Muscle of leg (tissue), 11 donors: ENCODE data around the gene HSPG2. TPM values are rescaled to one million over a fixed set of nuclear protein-coding genes. Genes with fewer than 3 reads are reported as not detected.

Experiments used
- DNase-seq: peaks from one replicate; pipeline ENCODE4 v3.0.0; 2013
- H3K27ac ChIP-seq: one replicate; pipeline ENCODE4 v1.5.1; 2013; ENCODE audit warnings: mild to moderate bottlenecking, low read length, control low read depth
- H3K27me3 ChIP-seq: one replicate; pipeline ENCODE4 v1.6.1; 2013; ENCODE audit warnings: low read length; ENCODE audit not compliant: control insufficient read depth, insufficient read depth
- H3K36me3 ChIP-seq: one replicate; pipeline ENCODE4 v1.6.1; 2013; ENCODE audit warnings: low read length; ENCODE audit not compliant: control insufficient read depth, insufficient read depth
- H3K4me1 ChIP-seq: one replicate; pipeline ENCODE4 v1.6.1; 2013; ENCODE audit warnings: low read length; ENCODE audit not compliant: control insufficient read depth, insufficient read depth
- H3K4me3 ChIP-seq: one replicate; pipeline ENCODE4 v1.5.1; 2013; ENCODE audit warnings: low read length, control low read depth
- H3K9me3 ChIP-seq: replicated peaks from 2 replicates; pipeline ENCODE4 v1.6.1; 2013; ENCODE audit warnings: low read depth, low read length; ENCODE audit not compliant: control insufficient read depth
- WGBS: methylation state at CpG from one replicate; pipeline ENCODE4 v1.1.5; 2013; ENCODE audit warnings: missing lambda C conversion rate; ENCODE audit not compliant: insufficient coverage; 5-methylcytosine and 5-hydroxymethylcytosine counted together
- polyA plus RNA-seq, 8 donors: library from polyadenylated mRNA; unstranded; fragments of 120-200 nt; gene quantifications; one replicate each; pipeline versions ENCODE4 v1.2.1 to v1.2.3, GENCODE V29; 2013; ENCODE audit warnings: inconsistent platforms in 1 of 8, low replicate concordance in 1 of 8; ENCODE audit not compliant: insufficient read length in 8 of 8, insufficient read depth in 1 of 8
- total RNA-seq: library from RNA; stranded (reverse); fragments of 120-200 nt; gene quantifications from one replicate; pipeline ENCODE4 v1.2.4, GENCODE V29; 2013

Gene HSPG2
- total and polyA plus RNA-seq, 9 donors, result 149 to 460 (median 339) TPM

- no peak overlapping the region for H3K4me3 ChIP-seq
- H3K27ac ChIP-seq, result no peak overlapping the region
- no peak for DNase-seq
- no peaks in the 10 kb centered on the region for H3K27me3 ChIP-seq
- peaks cover 2% of the 10 kb centered on the region for H3K9me3 ChIP-seq
- 91% methylated on average over 19 of the region's 27 CpGs for WGBS
- H3K4me1 ChIP-seq, result peaks cover 4% of the 10 kb centered on the region
- peaks cover 81% of the 10 kb centered on the region for H3K36me3 ChIP-seq
These were observed 72.4 kb downstream of the HSPG2 start for GRCh38 chr1:21864730-21865129.

- no peak overlapping the region for H3K27ac ChIP-seq
- H3K27me3 ChIP-seq, result no peaks in the 10 kb centered on the region
These were observed 73.1 kb downstream of the HSPG2 start for GRCh38 chr1:21863981-21864380.

GRCh38 chr1:21861602-21862429, 75.3 kb downstream of the HSPG2 start:
- DNase-seq, result no peak
- Histone ChIP-seq H3K36me3 (peaks cover 93% of the 10 kb centered on the region), H3K27ac (no peak overlapping the region), H3K4me3 (no peak overlapping the region), H3K4me1 (peaks cover 2% of the 10 kb centered on the region), H3K27me3 (no peaks in the 10 kb centered on the region), H3K9me3 (peaks cover 2% of the 10 kb centered on the region)
- WGBS, result 97% methylated on average over 13 of the region's 19 CpGs

More at GRCh38 chr1:21863981-21864380, 73.1 kb downstream of the HSPG2 start:
- peaks cover 2% of the 10 kb centered on the region for H3K9me3 ChIP-seq
- DNase-seq, result no peak
- peaks cover 87% of the 10 kb centered on the region for H3K36me3 ChIP-seq
- H3K4me1 ChIP-seq, result peaks cover 2% of the 10 kb centered on the region
- H3K4me3 ChIP-seq, result no peak overlapping the region
- WGBS, result 85% methylated on average over 6 of the region's 12 CpGs

GRCh38 chr1:21860971-21861370, 76.1 kb downstream of the HSPG2 start:
- H3K36me3 ChIP-seq, result peaks cover 94% of the 10 kb centered on the region
- no peaks in the 10 kb centered on the region for H3K27me3 ChIP-seq
- WGBS, result 100% methylated on average over 1 of the region's 3 CpGs
- H3K27ac ChIP-seq, result no peak overlapping the region
- H3K4me3 ChIP-seq, result no peak overlapping the region
- peaks cover 2% of the 10 kb centered on the region for H3K9me3 ChIP-seq
- no peak for DNase-seq
- H3K4me1 ChIP-seq, result peaks cover under 1% of the 10 kb centered on the region

- 94% methylated on average over 6 of the region's 10 CpGs for WGBS
- no peak overlapping the region for H3K27ac ChIP-seq
- H3K9me3 ChIP-seq, result peaks cover 2% of the 10 kb centered on the region
- DNase-seq, result no peak
- H3K36me3 ChIP-seq, result peaks cover 94% of the 10 kb centered on the region
- H3K27me3 ChIP-seq, result no peaks in the 10 kb centered on the region
- no peak overlapping the region for H3K4me3 ChIP-seq
- H3K4me1 ChIP-seq, result no peaks in the 10 kb centered on the region
These were observed 77.4 kb downstream of the HSPG2 start for GRCh38 chr1:21859669-21860179.

GRCh38 chr1:21857840-21858670, 79.1 kb downstream of the HSPG2 start:
- DNase-seq, result no peak
- H3K36me3 ChIP-seq, result peaks cover 92% of the 10 kb centered on the region
- H3K27me3 ChIP-seq, result no peaks in the 10 kb centered on the region
- peaks cover 2% of the 10 kb centered on the region for H3K9me3 ChIP-seq
- no peaks in the 10 kb centered on the region for H3K4me1 ChIP-seq
- 81% methylated on average over 14 of the region's 15 CpGs for WGBS
- no peak overlapping the region for H3K4me3 ChIP-seq
- H3K27ac ChIP-seq, result no peak overlapping the region

- WGBS, result 84% methylated on average over 11 of the region's 14 CpGs
- no peaks in the 10 kb centered on the region for H3K4me1 ChIP-seq
- no peaks in the 10 kb centered on the region for H3K27me3 ChIP-seq
- no peak overlapping the region for H3K27ac ChIP-seq
- peaks cover 2% of the 10 kb centered on the region for H3K9me3 ChIP-seq
- no peak for DNase-seq
- H3K36me3 ChIP-seq, result peaks cover 95% of the 10 kb centered on the region
- H3K4me3 ChIP-seq, result no peak overlapping the region
These were observed 79.8 kb downstream of the HSPG2 start for GRCh38 chr1:21857142-21857839.

- Histone ChIP-seq H3K9me3 (no peaks in the 10 kb centered on the region), H3K36me3 (peaks cover 92% of the 10 kb centered on the region), H3K27me3 (no peaks in the 10 kb centered on the region), H3K4me3 (no peak overlapping the region), H3K4me1 (no peaks in the 10 kb centered on the region), H3K27ac (no peak overlapping the region)
- WGBS, result 91% methylated on average over 26 of the region's 35 CpGs
- no peak for DNase-seq
These were observed 81.6 kb downstream of the HSPG2 start for GRCh38 chr1:21855257-21856096.

- H3K27me3 ChIP-seq, result no peaks in the 10 kb centered on the region
- peaks cover 92% of the 10 kb centered on the region for H3K36me3 ChIP-seq
- WGBS, result 87% methylated on average over 13 of the region's 13 CpGs
- no peak overlapping the region for H3K27ac ChIP-seq
- DNase-seq, result no peak
- H3K9me3 ChIP-seq, result no peaks in the 10 kb centered on the region
- H3K4me1 ChIP-seq, result no peaks in the 10 kb centered on the region
- H3K4me3 ChIP-seq, result no peak overlapping the region
These were observed 82.4 kb downstream of the HSPG2 start for GRCh38 chr1:21854751-21855131.
